HG03045 (cell line): ENCODE measurements around the gene COBLL1.
A peak's percentile ranks its signal among the peaks of the same experiment; 100 is the strongest.
"Not testable (repeated sequence)": the region's sequence is repeated elsewhere in the genome, so short reads cannot be mapped to it uniquely, and the experiment has no call there.

ENCODE experiments used
- ATAC-seq: cut with Tn5 transposase; IDR thresholded peaks from one replicate; pipeline ENCODE4 v1.9.1; 2021; ENCODE audit warnings: mild to moderate bottlenecking, moderate library complexity; ENCODE audit not compliant: unreplicated experiment

The COBLL1 gene, protein sequence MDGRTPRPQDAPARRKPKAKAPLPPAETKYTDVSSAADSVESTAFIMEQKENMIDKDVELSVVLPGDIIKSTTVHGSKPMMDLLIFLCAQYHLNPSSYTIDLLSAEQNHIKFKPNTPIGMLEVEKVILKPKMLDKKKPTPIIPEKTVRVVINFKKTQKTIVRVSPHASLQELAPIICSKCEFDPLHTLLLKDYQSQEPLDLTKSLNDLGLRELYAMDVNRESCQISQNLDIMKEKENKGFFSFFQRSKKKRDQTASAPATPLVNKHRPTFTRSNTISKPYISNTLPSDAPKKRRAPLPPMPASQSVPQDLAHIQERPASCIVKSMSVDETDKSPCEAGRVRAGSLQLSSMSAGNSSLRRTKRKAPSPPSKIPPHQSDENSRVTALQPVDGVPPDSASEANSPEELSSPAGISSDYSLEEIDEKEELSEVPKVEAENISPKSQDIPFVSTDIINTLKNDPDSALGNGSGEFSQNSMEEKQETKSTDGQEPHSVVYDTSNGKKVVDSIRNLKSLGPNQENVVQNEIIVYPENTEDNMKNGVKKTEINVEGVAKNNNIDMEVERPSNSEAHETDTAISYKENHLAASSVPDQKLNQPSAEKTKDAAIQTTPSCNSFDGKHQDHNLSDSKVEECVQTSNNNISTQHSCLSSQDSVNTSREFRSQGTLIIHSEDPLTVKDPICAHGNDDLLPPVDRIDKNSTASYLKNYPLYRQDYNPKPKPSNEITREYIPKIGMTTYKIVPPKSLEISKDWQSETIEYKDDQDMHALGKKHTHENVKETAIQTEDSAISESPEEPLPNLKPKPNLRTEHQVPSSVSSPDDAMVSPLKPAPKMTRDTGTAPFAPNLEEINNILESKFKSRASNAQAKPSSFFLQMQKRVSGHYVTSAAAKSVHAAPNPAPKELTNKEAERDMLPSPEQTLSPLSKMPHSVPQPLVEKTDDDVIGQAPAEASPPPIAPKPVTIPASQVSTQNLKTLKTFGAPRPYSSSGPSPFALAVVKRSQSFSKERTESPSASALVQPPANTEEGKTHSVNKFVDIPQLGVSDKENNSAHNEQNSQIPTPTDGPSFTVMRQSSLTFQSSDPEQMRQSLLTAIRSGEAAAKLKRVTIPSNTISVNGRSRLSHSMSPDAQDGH

DNA sequence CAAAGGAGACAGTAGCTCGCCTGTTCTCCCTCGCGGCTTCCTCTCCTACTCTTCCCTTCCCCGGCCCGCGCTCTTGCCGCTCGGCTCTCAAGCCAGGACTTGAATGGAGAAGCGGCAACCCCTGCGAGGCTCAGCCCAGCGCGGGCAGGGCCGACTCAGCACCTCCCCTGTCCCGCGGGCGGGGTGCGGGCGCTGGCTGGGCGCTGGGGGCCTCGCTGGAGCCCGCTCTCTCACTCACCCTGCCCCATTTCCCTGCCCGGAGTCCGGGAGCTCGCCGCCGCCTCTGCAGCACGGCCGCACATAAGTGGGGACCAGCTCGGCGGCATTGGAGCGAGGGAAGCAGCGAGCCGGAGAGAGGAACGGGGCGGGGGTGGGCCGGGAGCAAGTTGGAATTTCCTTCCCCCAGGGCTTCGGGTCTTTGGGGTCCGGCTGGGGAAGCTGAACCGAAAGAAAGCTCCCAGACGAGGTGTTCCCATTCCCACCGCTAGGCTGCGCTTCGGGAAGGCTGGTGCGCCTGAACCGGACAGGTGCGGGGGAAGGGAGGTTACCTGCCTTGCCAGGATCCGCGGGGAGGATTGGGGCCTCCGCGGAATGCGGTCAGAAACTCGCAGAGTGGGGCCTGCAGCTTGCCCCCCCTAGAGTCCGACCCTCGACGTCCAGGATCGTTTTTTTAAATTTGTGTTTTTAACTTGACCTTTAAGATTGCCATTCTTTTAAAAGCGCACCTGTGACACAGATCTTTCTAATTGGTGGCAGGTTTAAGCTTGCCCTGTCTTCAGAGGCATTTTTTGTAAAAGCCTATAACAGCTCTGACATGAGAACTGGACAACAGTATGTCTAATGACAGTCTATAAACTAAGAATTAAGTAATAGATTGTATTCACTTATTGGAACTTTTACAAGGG, at the start of gene COBLL1:
Gene COBLL1, minus strand, starts transcription at position 105 of the 905 bp plus-strand sequence. CDS start 627 bp downstream, outside the sequence.
- ATAC-seq: peak; percentile 72

DNA sequence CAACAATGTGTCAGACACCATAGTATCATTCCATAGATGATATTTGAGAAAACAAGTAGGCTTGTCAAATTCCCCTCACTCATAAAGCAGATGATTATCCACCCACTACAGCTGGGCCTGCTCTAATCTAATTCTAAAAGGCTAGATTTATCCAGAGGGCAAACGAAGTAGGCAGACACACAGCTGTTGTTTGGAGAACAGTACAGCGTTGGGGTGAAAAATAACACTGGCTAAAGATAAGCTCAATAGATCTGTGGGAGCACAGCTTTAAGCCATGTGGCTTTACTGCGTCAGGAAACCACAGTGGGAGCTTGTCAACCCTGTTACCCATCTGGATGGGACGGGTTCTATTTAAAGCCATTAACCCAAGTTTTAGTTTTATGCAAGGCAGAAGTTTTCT, 48.9 kb upstream of the COBLL1 start:
- no peak for ATAC-seq

DNA sequence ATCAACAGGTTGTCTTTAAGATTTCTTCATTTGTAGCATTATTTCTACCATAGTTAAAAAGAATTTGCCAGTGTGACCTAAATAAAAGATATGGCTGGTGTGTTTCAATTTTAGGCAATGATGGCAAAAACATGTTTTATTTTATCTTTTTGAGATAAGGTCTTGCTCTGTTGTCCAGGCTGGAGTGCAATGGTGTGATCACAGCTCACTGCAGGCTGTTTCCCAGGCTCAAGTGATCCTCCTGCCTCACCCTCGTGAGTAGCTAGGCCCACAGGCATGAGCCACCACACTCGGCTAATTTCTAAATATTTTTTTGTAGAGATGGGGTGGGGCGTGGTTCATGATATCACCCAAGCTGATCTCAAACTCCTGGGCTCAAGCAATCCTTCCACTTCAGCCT, 47.0 kb upstream of the COBLL1 start:
- ATAC-seq: no peak

DNA sequence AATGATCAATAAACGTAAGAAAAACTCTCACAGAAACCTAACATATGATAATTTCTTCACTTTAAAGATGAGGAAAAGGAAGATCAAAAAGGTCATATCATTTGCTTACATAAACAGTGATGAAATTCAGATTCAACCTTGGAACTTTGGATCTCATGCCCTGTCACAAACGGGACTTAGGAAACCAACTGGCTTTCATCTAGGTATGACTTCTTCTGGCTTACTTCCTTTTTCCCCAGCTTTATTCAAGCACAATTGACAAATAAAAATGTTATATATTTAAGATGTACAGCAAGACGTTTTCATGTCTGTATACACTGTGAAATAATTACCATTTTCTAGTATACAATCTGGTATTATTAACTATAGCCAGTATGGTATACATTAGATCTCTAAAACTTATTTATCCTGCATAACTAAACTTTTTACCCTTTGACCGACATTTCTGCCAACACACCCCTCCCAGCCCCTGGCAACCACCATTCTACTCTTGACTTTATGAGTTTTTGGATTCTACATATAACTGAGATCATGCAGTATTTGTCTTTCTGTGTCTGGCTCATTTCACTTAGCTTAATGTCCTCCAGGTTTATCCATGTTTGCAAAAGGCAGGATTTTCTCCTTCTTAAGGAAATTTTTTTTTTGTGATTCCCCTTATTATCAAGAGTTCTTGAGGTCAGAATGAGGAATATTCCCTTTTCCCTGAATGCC, 46.0 kb upstream of the COBLL1 start:
- ATAC-seq: no peak

DNA sequence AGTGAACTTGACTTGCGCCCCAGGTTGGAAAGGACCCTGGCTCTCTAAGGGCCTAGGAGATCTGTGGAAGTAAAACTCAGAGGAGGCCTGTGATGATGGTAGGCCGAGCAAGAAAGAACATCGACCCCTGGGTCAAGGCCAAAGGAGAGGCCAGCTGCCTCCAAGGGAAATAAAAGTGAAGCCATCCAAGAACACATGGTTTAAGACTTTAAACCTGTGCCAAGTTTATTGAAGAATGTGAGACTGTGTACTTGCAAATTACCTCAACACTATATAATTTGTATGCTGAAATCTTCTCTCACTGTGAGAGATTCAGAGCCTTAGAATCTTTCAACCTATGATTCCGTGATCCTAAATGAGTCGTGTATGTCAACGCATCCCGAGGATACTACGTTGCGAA, 40.7 kb upstream of the COBLL1 start:
- no peak for ATAC-seq

DNA sequence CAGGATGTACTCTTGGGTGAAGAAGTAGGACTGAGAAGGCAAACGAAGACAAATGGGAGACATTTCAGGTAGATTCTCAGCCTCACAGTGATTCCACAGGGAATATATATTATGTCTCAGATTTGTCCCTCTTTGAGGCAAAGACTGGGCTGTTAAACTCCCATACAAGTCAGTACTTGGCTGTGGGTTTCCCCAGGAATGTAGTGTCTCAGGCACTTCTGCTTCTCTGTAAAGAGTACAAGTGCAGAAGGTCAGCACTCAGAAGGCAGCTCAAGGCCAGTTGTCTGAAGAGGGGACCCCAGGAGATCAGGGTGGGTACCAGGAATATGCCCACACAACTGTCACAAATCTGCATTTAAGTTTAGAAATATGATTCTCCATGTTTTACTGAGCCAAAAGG, 39.9 kb upstream of the COBLL1 start:
- no peak for ATAC-seq

DNA sequence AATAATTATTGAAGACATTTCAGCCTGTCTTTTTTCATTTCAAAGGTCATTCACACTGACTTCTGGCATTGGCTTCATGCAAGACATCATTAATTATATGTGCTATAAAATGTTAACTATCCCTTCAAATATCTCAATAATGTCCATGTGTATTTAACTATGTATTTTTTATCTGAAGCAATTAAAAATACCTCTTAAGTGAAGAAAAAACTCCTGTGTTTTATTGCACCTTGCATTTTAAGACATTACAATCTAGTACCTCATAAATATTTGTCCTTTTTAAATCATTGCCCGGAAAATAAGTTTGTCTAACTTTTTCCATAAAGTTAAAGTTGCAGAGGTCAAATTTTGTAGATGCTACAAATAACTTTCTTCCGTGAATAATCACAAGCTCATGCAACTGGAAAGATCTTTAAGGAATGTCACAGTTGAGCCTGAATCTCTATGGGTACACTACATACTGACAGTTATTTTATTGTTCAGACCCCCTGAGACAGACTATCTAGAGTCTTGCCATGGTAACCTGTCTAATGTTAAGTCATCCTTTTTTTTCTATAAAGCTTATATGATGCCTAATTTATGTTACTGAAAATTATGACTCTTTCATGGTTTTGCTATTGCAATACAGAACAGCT, 38.4 kb upstream of the COBLL1 start:
- ATAC-seq: no peak

DNA sequence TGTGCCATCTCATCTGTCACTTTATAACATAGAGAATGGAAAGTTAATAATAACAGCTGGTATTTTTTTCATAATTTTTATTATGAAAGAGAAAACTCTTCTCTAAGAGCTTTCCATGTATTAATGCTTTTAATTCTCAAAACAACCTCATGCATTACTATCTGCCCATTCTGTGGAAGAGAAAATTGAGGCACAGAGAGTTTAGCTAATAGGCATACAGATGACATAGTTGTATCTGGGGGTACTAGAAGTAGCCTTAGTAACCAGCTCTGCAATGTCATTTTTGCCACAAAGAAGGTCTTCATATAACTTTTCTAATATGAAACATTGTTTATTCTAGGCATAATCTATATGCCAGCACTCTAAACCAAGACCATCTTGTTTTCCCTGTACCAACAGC, 36.3 kb upstream of the COBLL1 start:
- ATAC-seq: no peak

DNA sequence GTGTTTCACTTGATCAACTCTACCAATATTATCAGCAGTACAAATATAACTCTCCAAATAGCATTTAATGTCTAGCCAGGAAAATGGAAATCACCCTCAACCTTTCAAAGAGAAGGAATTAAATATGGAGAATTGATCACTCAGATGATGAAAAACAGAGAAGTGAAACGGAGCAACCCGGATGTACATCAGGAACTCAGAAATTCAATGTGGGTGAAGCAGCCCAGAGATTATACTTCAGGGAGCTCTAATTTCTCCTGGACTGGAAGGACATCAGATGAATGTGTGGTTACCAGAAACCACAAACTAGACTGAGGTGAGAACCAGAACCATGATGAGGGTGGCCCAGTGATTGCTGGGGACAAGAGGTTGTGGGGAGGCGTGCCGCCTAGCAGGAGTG, 35.5 kb upstream of the COBLL1 start:
- ATAC-seq: no peak

DNA sequence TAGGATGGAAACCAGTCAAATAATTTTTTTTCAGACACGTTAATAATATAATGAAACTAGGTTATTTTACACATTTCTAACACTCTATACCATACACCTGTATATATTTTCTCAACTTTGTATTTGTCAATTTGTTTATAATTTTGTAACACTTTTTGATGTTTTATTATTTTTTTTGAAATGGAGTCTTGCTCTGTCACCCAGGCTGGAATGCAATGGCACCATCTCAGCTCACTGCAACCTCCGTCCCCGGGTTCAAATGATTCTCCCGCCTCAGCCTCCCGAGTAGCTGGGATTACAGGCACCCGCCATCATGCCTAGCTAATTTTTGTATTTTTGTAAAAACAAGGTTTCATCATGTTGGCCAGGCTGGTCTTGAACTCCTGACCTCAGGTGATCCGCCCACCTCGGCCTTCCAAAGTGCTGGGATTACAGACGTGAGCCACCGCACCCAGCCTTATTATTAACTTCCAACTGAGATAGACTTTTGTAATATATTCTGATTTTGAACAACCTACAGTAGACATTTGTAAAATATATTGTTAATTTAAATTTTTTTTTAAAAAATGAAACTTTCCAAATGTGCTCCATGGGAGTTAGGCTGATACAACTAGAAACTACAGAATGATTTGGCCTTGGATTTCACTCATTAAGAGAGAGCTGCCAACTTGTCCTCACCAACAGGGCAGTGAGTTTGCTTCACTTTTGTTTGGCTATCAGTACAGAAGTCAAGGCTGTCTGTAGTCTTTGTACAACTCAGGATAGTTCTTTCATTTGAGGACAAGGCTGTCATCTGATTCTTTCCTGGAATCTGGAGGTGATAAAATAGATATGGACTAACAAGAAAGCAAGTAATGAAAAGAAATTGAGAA, 33.9 kb upstream of the COBLL1 start:
- ATAC-seq: no peak

DNA sequence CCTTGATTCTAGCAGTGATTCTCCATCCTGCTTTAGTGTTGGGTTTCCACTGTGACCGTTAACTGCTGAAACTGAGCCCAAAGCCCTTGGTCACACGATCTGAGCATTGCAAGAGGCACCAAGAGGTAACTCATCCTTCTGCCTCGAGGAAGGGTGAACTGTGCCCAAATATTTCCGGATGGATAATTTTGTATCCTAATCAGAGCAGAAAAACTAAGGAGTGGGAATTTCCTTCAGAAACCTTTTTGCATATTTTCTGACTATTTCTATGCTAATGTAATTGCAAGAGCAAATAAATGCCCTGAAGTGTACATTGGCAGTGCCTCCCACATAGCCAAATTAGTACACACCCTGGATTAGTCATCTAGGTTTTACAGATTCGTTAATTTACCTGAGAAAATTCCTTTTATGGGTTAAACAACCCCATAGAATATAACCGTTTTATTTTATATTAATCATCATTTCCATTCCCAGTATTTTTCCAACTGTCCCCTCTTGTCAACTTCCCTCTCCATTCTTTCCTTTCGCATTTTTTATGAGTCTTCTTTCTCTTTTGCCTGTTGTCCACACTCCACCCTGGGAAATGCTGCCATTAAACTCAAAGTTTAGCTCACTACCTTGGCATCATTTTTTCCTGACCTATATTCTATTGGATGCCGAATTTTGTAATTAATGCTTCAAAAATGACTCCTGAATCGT, 31.7 kb upstream of the COBLL1 start:
- ATAC-seq: no peak

DNA sequence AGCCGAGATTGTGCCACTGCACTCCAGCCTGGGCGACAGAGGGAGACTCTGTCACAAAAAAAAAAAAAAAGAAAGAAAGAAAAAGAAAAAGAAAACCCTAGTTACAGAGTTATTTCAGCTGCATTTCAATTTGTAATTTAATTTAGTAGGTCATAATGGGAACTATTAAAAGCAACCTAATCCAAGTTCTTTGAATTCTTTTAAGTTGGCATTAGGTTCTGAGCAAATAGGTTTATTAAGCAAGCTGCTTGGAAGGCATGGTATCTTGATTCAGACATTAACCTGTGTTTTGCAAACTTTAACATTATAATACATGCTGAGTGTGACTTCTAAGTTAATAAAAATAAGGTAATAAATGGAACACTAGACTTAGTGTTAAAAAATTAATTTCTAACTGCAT, 29.8 kb upstream of the COBLL1 start:
- ATAC-seq: no peak

DNA sequence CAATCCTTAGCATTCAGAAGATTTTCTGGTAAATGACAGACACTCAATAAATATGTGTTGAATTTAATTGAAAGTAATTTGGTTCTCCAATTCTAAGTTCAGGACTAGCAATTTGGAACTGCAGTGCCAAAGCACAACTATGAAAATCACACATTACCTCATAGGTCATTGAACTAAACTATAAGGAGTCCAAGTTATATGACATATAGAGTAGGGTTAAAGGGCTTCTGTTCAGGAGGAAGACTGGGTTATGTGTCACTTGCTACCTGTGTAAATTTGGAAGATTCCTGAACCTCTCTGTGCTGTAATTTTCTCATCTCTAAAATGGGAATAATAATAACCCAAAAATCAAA, 27.8 kb upstream of the COBLL1 start:
- no peak for ATAC-seq

DNA sequence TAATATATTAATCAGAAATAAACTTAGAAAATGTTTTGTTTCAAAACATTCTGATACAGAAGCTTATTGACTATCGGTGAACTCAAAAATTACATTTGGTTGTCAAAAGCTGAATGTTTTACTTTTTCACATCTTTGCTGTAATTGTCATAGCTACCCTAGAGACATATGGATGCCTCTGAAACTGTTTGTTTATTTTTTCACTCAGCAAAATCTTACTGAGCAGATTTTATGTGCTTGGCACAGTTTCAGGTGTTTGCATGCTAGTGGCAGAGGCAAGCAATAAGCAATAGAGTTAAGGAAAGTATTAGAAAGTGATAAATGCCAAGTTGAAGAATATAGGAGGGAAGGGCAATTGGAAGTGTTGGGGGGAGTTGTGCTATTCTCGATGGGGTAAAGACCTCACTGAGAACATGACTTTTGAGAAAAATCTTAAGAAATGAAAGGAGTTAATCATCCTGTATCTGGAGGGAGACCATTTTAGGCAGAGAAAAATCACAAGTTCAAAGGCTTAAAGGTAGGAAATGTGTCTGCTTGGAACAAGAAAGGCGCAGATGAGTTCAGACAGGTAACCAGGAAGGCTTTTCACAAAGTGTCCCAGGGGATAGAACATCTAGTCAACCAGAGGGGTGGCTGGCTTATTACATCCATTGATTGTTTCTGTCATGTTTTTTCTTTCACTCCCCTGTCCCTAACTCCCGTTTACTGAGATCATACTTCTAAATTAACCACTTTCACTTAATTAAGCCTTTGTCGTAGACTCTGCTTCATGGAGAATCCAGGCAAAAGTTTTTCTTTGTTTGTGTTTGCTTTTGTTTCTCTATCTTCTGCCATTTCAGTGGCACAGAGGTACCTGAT, 27.2 kb upstream of the COBLL1 start:
- no peak for ATAC-seq

DNA sequence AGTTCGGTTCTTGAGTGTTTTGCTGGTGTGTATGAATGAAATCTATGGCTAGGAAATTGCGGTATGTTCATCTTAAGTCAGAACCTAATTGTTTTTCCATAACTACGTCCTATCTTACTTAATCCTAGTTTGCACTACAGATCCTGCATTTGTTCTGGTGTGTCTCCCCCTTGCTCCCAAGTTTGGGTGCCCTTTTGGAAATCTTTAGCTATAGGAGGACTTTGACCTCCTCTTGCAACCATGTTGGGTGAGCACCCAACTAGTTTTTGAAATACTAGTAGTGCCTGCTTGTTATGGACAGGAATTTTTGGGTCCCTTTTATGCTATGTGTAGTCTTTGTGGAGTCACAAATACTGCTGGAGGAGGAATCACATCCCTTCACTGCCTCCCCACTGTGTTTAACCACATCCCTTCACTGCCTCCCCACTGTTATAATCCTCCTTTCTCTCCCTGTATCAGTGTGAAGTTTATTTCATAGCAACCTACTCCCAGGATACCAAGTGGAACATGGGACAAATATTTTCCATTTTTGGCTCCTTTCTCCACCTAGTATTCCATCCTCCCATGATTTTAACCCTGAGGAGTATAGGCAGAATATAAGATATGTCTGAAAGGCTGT, 26.3 kb upstream of the COBLL1 start:
- ATAC-seq: no peak

DNA sequence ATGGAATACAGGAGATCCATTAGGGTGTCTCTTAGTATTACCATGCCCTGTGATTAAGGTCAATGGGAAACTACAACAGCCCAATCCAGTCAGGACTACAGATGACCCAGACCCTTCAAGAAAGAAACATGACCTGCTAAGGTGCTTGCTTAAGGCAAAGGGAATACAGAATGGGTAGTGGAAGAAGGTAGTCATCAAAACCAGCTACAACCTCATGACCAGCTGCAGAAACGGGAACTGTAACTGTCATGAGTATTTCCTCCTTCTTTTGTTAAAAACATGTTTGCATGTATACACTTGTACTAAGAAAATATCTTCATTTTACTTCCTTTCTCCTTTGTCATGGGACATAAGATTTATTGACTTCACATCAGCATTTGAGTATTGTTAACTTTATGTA, 24.8 kb upstream of the COBLL1 start:
- ATAC-seq: not testable (repeated sequence)

DNA sequence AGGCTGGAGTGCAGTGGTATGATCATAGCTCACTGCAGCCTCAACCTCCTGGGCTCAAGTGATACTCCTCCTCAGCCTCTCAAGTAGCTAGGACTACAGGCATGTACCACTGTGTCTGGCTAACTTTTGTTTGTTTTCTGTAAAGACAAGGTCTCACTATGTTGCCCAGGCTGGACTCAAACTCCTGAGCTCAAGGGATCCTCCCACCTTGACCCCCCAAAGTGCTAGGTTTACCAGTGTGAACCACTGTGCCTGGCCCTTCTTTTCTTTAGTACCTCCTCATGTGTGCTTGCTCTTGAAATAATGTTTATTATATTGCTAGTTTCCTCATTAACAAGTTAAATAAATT, 19.0 kb upstream of the COBLL1 start:
- ATAC-seq: no peak
